Measurements from ENCODE around the gene MROH7.

GRCh38 chr1:54711536-54711935 is 70.0 kb downstream of the MROH7 start:
- TF ChIP-seq POLR2AphosphoS5 (IDR thresholded peaks at IDR 0.05; ENCODE audit: low read depth, low read length) (no peak), REST (IDR thresholded peaks at IDR 0.05; ENCODE audit: insufficient read depth in 1 of 2, low read depth in 2 of 2, low read length in 2 of 2) (no peak), SIN3A (IDR thresholded peaks at IDR 0.05; ENCODE audit: borderline replicate concordance, insufficient read depth, low read length) (no peak), TAF1 (IDR thresholded peaks at IDR 0.05; ENCODE audit: borderline replicate concordance, insufficient read depth, low read length) (no peak), FOXP2 (optimal IDR thresholded peaks at IDR 0.05; ENCODE audit: borderline replicate concordance, extremely low read depth, extremely low read length, insufficient read depth) (no peak)

Data from PFSK-1 (cell line).